CD1c-positive myeloid dendritic cell (primary cell): ENCODE data around the gene IFT57.
A peak's percentile ranks its signal among the peaks of the same experiment; 100 is the strongest.

Source experiments
- DNase-seq: peaks from one replicate; pipeline ENCODE4 v3.0.0-alpha.2; 2016; ENCODE audit errors: extremely low spot score

Gene IFT57

DNA sequence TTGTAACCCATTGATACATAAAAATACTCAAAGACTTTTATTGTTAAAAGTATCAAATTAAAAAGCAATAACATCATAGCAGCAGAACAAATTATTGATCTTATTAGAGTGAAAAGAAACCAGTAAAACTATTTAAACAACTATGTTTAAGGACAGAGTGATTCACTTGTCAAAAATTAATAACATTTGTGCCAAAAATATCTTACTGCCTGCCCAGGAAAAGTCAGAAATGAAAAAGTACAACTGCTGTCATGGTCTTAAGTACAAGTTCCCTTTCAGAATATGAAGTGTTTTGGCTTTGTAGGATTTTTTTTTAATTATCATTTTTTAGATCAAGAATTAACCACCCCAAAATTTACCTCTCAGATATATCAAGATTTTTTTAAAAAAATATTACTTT, 3.4 kb downstream of the IFT57 start:
- DNase-seq: no peak

DNA sequence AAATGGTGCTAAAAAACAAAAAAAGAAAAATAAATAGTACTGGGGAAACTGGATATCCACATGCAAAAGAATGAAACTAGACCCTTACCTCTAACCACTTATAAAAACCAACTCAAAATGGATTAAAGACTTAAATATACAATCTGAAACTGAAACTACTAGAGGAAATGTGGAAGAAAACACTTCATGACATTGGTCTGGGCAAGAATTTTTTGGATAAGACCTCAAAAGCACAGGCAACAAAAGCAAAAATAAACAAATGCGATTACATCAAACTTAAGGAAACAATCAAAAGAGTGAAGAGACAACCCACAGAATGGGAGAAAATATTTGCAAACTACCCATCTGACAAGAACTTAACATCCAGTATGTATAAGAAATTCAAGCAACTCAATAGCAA, 6.4 kb downstream of the IFT57 start:
- no peak for DNase-seq

DNA sequence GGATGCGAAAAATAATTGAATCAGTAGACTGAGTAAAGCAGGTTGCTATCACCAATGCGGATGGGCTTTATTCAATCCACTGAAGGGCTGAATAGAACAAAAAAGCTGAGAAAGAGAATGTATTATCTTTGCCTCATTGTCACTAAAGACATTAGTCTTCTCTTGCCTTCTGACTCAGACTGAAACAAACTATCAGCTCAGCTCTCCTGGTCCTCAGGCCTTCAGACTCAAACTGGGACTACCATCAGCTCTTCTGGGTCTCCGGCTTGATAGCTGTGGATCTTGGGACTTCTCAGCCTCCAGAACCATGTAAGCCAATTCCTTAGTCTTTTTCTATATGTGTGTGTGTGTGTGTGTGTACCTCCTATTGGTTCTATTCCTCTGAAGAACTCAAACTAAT, 12.6 kb downstream of the IFT57 start:
- no peak for DNase-seq

DNA sequence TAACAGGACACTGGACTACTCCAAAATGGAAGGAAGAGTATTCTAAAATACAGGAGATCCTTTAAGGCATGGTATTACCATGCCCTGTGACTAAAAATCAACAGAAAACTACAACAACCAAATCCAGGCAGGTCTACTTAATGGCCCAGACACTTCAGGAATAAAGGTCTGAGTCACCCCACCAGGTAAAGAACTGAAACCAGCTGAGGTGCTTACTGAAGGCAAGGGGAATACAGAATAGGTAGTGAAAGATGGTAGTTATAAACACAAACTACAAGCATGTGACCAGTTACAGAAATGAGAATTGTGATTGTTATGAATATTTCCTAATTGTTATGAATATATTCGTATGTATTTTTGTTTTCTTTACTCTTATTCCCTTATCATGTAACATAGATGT, 13.4 kb downstream of the IFT57 start:
- DNase-seq: no peak

DNA sequence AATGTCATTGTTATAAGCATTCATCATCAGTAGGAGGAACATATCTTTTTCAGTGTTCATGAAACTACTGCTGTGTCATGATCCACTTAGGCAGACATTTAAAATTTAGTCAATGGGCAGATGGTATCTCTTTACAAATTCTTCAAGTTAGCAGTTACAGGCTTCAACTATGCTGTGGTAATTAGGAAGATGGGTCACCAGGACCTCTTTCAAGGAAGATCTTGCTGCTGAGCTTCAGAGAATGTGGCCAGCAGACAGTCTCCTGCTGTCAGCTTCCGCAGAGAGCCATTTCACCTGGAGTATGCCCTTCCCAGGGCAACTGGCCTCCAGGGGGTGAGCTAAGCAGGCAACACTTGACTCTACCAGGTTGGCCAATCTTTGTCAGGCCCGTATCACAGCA, 19.4 kb downstream of the IFT57 start:
- no peak for DNase-seq

DNA sequence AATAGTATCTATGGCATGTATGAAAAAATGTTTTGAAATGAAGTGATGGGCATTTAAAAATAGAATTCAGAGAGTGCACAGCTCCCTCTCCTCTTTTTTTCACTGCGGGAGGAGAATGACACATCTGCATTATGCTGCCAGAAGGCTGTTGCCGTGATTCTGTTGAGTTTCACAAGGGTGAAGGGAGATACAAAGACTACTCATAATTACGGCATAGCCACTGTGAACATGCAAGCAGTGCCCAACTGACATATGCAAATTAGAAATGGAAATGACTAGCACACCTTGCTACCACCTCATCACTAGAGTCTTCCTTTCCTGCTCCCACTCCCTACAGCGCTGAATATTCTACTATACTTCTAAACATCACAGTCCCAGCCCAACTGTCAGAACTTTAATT, 20.1 kb downstream of the IFT57 start:
- DNase-seq: no peak

DNA sequence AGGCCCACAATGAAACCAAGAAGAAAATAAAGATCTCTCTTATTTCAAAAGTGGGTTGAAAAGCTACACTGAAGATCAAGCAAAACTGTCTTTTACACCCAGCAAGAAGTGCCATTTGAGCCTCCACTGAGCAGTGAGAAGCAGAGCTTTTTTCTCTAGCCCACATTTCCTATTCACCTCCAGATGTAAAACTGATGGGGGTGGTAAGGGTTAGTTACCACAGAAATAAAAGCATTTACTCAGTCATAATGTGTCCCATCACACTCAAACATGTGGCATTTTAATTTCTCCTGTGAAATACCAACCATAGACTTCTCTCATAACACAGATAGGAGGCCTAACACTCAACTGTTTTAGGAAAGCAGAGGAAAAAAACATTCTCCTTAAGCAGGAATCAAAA, 21.0 kb downstream of the IFT57 start:
- no peak for DNase-seq

DNA sequence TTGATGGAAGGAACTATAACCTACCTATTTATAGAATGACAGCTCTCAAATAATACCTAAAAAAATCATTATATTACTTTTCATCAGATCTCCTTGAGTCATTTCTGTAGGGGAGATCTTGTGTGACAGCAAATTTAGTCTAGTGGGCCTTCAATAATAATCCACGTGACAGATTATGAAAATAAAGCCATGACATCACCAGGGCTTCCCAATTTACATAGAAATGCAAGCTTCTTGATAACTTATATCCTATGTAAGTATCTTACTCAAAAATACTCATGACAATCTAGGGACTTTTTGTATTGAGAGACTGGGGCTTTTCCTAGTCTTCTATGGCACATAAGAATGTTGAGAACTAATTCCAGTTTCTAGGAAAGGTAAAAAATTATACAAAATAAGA, 21.6 kb downstream of the IFT57 start:
- no peak for DNase-seq

DNA sequence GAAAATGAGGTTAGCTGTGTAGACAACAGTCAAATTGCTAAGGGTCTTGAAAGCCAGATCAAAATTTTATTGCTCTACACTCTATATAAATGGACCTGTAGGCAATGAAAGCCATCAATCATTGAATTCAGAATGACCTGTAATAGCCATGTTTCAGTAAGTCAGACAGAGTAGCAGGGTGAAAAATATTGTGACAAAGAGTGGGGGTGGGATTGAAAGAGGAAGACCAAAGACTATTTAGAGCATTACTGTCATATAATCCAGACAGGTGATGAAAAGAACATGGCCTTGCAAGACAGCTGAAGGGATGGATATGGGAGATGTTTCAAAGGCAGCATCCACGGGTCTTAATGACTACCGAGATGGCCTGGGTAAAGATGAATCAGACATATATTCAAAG, 22.2 kb downstream of the IFT57 start:
- no peak for DNase-seq

DNA sequence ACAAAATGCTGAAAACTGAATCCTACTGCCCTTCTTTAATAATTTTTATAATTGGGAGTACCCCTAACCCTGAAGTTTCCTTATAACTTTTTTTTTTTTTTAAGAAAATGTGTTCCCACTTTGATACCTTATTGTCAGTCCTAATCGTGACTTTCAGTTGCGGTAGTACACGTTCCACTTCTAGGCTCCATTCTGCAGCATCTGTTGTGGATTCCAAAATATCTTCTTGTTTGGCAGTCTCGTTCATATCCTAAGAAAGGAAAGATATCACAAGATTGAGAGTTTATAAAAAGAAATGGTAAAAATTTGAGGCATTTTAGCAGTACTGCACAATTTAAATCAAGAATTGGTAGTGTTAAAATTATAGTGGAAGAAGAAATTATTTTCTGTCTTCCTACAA, 30.8 kb downstream of the IFT57 start:
- no peak for DNase-seq

DNA sequence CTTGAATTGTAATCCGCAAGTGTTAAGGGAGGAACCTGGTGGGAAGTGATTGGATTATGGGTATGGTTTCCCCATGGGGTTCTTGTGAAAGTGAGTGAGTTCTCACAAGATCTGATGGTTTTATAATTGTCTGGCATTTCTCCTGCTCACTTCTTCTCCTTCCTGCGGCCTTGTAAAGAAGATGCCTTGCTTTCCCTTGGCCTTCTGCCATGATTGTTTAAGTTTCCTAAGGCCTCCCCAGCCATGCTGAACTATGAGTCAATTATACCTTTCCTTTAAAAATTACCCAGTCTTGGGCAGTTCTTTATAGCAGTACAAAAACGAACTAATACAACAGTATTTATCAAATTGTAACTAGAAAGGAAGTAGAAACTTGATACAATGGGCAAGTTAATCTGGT, 31.9 kb downstream of the IFT57 start:
- no peak for DNase-seq

DNA sequence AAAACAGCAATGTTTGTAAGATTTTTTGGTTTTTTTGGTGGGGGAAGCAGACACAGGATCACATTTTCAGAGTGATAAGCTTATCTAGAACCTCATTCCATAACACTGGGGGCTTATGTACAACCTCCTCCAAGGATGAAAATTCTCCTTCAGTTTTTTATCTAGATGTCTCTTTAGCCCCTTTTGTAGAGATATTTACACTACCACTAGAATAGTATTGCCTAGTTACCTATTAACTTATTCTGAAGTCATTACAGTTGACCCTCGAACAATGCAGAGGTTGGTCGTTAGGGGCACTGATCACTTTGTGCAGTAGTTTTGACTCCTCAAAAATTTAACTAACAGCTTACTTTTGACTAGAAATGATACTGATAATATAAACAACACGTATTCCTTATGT, 32.8 kb downstream of the IFT57 start:
- no peak for DNase-seq

DNA sequence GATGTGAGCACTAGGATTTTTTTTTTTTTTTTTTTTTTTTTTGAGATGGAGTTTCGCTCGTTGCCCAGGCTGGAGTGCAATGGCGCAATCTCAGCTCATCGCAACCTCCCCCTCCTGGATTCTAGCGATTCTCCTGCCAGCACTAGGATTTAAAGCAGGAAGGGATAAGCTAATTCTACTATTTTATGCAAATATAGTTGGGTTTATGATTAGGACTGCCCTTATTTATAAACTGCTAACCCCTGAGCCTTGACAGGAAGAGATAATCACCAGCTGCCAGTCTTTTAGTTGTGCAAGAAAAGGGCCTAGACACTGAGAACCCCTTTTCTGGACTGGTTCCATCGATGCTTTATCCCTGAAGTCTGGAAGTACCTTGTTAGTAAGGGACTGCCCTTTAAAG, 36.7 kb downstream of the IFT57 start:
- no peak for DNase-seq

DNA sequence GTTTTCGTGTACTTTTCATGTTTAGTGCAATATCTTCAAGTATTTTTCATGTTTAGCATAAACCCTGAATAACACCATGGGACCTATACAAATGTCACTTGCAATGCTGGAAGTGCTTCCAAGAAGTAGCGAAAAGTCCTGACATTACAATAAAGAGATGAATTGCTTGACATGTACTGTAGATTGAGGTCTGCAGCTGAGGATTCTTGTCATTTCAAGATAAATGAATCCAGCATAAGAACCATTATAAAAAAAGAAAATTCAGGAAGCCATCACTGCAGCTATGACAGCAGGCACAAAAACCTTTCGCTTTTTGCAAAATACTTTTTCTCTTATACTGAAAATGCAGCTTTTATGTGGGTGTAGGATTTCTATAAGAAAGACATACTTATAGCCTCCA, 37.4 kb downstream of the IFT57 start:
- no peak for DNase-seq

DNA sequence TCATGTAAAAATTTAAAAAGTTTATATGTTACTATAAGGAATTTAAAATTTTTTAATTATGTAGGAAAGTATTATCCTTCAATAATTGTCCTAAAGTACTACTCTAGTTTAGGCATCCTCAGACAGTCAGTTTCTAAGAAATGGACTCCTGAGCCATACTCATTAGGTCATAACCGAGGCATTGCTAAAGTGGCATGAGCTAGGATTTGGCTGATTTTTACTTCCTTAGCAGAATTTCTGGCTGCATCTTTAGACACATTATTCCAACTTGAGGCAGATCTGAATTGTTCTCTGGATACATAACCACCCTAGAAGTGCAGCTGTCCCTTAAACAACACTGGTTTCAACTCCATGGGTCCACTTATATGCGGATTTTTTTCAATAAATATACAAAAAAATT, 38.3 kb downstream of the IFT57 start:
- no peak for DNase-seq

DNA sequence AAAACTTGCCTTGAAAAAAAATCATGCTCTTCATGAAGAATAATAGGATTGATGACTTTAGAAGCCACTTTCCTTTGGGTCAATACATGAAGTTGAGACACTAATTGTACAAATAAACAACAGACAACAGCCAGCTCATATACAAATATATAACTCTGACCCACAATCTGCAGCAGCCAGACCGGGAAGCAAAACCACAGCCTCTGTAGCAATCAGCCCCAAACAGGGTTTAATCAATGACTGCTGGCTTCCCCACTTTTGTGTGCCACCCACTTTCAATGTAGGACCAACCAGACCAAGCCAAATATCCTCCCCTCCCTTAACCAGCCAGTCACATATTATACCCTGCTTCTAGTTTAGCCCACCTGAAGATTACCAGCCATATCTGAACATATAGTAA, 39.0 kb downstream of the IFT57 start:
- no peak for DNase-seq

DNA sequence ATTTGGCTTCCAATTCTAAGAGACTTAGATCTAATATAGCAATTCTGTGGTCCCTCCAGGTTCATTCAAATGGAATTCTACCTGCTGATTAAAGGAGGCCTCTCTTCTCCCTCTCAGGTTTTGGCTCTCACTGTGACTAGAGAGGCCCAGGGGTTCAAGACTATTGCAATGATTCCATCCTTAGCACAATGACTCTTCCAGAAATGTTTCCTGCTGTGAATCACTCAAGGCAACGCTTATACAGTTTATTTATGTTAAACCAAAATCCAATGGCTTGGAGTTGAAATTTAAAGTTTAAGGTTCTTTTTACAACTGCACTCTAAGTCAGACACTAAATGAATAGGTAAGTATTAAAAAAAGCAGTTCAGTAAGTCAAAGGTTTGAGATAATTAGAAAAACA, 39.9 kb downstream of the IFT57 start:
- DNase-seq: no peak

DNA sequence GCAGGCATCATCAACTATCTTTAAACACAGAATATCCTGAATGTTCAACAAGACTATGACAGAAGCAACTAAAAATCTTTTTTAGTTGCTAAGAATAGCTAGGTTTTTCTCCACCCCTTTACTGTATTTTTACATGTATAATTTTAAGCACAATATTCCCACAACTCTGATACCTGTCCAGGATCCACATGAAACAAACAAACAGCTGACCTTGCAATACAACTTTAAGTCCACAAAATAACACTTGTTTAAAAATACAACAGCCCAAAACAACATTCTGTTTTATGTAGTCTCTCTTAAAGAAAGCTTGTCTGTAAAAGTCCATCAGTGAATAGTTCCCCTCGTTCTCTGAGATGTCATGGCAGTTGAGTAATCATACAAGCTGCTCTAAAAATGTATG, 41.1 kb downstream of the IFT57 start:
- no peak for DNase-seq

DNA sequence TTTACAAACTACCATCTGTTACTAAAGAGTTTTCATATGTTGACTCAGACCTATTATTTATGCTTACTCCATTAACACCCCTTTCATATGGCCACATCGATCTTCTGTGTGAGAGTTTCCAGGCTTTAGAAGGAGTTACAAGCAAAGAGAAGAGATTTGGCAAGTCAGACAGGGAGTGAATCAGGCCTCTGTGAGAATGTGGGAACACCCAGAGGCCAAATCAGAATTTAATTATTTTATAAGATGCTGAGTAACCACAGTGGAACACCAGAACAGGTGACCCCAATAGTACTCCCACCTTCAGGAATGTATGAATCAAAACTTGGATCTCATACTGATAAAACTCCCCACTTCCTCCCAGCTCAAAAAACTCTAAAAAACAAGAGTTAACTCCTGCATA, 42.0 kb downstream of the IFT57 start:
- DNase-seq: no peak

DNA sequence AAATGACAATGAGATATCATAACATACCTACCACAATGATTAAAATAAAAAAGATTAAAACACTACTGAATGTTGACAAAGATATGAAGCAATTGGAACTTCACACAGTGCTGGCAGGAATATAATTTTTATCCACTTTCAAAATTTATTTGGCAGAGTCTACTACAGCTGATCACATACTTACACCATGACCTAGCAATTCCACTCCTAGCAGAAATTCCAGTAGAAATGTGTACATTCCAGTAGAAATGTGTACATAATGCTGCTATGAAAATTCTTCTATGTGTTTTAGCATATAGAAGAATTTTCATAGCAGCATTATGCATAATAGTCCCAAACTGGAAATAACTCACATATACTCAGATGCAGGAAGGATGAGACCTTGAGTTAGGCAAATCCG, 43.5 kb downstream of the IFT57 start:
- no peak for DNase-seq

DNA sequence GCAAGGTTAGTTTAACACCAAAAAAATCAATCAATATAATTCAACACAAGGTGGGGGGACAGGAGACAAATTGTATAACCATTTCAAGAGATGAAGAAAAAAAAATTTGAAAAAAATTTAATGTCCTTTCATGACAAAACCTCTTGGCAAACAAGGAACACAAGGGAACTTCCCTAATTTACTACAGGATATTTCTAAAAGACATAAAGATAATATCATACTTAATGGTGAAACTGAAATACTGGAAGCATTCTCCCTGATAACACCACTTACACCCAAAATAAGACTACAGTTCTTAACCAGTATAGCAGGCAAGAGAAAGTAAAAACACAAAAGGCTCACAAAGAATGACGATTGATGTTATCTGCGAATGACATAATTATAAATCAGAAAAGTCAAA, 44.7 kb downstream of the IFT57 start:
- peak; percentile 12 for DNase-seq

DNA sequence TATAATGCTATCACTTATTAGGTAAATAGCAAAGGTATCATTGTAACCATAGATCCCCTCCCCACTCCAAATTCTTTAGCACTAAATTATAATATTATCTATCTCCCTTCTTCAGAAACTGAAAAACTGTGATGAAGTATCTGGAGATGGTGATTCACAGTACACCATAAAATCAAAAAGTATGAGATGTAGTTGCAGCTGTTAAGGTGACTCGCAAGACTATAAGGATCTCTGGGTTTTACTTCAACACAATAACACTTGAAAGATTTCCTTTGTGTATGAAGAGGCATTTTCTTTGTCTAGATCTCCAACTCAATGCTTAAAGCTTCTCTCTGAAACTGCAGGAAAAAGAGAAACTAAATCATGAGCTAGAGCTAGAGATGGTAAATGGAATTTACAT, 46.9 kb downstream of the IFT57 start:
- no peak for DNase-seq

DNA sequence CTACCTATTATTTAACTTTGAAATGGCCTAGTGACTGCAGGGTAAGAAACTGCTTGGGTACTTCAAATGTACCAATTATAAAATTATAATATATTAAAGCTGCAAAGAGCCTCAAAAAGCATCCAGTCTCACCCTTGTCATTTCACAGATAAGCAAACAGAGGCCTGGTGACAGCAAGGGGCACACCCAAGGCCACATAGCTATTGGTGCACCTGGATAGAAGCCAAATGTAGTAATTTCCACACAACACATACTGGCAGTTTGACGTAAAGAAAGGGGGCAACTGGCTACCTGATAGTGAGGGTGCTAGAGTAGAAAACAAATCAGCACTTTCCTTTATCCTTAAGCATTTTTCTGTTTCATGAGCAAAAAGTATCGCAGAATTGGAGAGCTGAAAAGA, 51.1 kb downstream of the IFT57 start:
- no peak for DNase-seq

DNA sequence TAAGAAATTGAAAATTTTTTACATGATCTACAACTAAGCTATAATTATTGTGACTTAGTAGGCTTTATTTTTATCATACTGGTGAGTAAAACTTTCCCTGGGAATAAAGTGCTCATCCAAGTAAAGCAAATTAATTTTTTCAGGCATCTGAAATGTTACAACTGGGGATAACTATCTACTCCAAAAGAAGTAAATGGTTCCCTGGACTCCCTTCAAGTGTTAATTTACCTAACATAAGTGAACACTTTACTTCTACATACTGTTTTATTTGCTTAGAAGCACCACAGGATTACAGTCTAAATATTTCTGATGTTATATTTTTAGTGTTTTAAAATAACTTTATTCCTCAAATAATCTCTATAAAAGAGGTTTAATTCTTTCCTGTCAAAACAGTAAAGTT, 57.8 kb downstream of the IFT57 start:
- no peak for DNase-seq

DNA sequence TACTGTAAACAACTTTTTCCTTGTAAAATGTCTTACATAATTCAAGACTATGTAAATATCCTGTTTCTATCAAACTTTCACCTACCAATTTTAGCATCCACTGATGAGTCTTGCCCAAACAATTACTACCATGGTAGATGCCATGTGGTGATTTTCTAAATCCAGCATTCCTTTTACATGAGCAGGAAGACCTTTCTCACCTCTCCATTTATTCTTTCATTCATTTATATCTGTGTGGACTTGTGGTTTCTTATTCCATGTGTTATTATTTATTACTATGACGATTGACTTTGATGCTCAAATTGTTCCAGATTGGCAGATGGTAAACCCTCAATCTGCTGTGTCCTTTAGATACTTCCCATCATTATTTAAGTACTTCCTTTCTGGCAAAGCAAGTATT, 62.4 kb downstream of the IFT57 start:
- no peak for DNase-seq
